Measurements from ENCODE around the gene SBNO1. TPM values are rescaled to one million over a fixed set of nuclear protein-coding genes. Genes with fewer than 3 reads are reported as not detected.

The SBNO1 gene
- total RNA-seq, 1 donor from 2014 or later, result 44.7 TPM

GRCh38 chr12:123270214-123271000, 94.2 kb downstream of the SBNO1 start:
- no peak for TF ChIP-seq CTCF (IDR thresholded peaks at IDR 0.05; ENCODE audit: unreplicated experiment)
- Mint-ChIP-seq H3K36me3 (ENCODE audit: low read depth, unreplicated experiment) (peaks cover 7% of the 10 kb centered on the region), H3K27me3 (ENCODE audit: unreplicated experiment) (peaks cover 10% of the 10 kb centered on the region), H3K27ac (ENCODE audit: unreplicated experiment) (peak overlapping the region; percentile 88), H3K4me1 (ENCODE audit: unreplicated experiment) (peaks cover 20% of the 10 kb centered on the region), H3K9me3 (ENCODE audit: unreplicated experiment) (no peaks in the 10 kb centered on the region), H3K4me3 (ENCODE audit: unreplicated experiment) (peak overlapping the region; percentile 97)
- DNase-seq (ENCODE audit: low spot score), result peak; percentile 13

GRCh38 chr12:123269896-123270213, 94.8 kb downstream of the SBNO1 start:
- Mint-ChIP-seq H3K27ac (ENCODE audit: unreplicated experiment) (peak overlapping the region; percentile 88), H3K36me3 (ENCODE audit: low read depth, unreplicated experiment) (peaks cover 12% of the 10 kb centered on the region), H3K9me3 (ENCODE audit: unreplicated experiment) (no peaks in the 10 kb centered on the region), H3K4me1 (ENCODE audit: unreplicated experiment) (peaks cover 20% of the 10 kb centered on the region), H3K27me3 (ENCODE audit: unreplicated experiment) (peaks cover 10% of the 10 kb centered on the region), H3K4me3 (ENCODE audit: unreplicated experiment) (peak overlapping the region; percentile 97)
- no peak for DNase-seq (ENCODE audit: low spot score)
- no peak for TF ChIP-seq CTCF (IDR thresholded peaks at IDR 0.05; ENCODE audit: unreplicated experiment)

- Mint-ChIP-seq H3K27ac (ENCODE audit: unreplicated experiment) (peak overlapping the region; percentile 85), H3K27me3 (ENCODE audit: unreplicated experiment) (peaks cover 12% of the 10 kb centered on the region), H3K9me3 (ENCODE audit: unreplicated experiment) (no peaks in the 10 kb centered on the region), H3K4me3 (ENCODE audit: unreplicated experiment) (peak overlapping the region; percentile 97), H3K4me1 (ENCODE audit: unreplicated experiment) (peaks cover 20% of the 10 kb centered on the region), H3K36me3 (ENCODE audit: low read depth, unreplicated experiment) (peaks cover 16% of the 10 kb centered on the region)
- DNase-seq (ENCODE audit: low spot score), result peak; percentile 80
- no peak for TF ChIP-seq CTCF (IDR thresholded peaks at IDR 0.05; ENCODE audit: unreplicated experiment)
Observed at GRCh38 chr12:123269395-123269892, 95.2 kb downstream of the SBNO1 start.

- H3K36me3 Mint-ChIP-seq (ENCODE audit: low read depth, unreplicated experiment), result peaks cover 18% of the 10 kb centered on the region
- TF ChIP-seq CTCF (IDR thresholded peaks at IDR 0.05; ENCODE audit: unreplicated experiment), result no peak
- DNase-seq (ENCODE audit: low spot score), result no peak
Observed at GRCh38 chr12:123268850-123269249, 95.8 kb downstream of the SBNO1 start.

More at GRCh38 chr12:123268850-123269249, 95.8 kb downstream of the SBNO1 start:
- Mint-ChIP-seq H3K27ac (ENCODE audit: unreplicated experiment) (peak overlapping the region; percentile 70), H3K4me1 (ENCODE audit: unreplicated experiment) (peaks cover 20% of the 10 kb centered on the region), H3K4me3 (ENCODE audit: unreplicated experiment) (peak overlapping the region; percentile 97), H3K27me3 (ENCODE audit: unreplicated experiment) (peaks cover 13% of the 10 kb centered on the region), H3K9me3 (ENCODE audit: unreplicated experiment) (no peaks in the 10 kb centered on the region)

All from endothelial cell (in vitro differentiated cells).